ENCODE results near the gene ACTN4.
"Not testable (repeated sequence)": the region's sequence is repeated elsewhere in the genome, so short reads cannot be mapped to it uniquely, and the experiment has no call there.

The ACTN4 gene

DNA sequence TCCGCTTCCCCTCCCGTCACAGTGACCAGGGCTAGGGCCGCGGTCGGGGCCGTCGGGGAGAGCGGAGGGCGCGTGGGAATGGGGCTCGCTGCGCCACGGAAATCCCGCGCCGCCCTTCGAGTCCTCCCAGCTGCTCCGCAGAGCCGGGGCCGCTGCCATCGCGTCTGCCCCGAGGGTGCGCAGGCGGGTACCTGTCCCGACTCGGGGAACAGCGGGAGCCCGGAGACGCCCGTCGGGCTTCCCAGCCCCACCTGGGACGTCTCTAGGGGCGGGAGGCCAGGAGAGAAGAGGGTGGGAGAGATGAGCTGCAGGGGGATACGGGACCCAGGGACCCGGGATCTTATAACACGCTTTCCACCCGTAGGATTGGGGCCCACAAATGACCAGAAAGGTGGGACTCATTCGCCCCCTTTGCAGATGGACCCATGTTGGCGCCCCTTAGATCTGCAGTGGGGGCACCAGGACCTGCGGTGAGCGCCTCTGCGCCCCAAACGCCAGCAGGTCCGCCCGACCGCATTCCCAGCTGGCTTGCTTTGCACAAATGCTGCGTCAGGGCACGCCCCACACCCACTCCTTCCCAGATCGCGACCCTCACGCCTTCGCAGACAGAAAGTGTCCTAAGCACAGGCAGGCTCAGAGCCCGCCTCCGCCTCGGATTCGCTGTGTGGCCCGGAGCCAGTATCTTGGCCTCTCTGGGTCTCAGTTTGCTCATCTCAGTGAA, 122.9 kb downstream of the ACTN4 start:
- H3K9ac ChIP-seq (ENCODE audit: low read depth, low read length); H3K4me3 ChIP-seq (ENCODE audit: low read depth, low read length); H3K27me3 ChIP-seq (ENCODE audit: control insufficient read depth, insufficient read depth, low read length); H3K9me3 ChIP-seq (ENCODE audit: control insufficient read depth, insufficient read depth, low read length); H3K27ac ChIP-seq (ENCODE audit: low read depth, low read length); H3K4me1 ChIP-seq (ENCODE audit: control insufficient read depth, insufficient read depth, low read length); H3K36me3 ChIP-seq (ENCODE audit: control insufficient read depth, insufficient read depth, low read length): not testable (repeated sequence)

DNA sequence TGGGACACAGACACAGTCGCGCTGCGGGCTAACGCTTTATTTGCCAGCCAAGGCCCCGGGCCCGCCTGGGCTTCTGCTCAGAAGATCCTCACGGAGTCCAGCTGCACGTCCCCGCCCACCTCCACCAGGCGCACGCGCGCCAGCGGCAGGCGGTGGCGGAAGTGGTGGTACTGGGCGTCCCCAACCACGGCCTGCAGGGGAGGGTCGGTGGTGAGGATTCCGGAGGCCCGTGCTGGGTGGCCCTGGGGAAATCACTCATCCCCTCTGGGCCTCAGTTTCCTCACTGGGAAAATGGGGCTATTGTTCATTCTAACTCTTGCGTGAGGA, 123.5 kb downstream of the ACTN4 start:
- not testable (repeated sequence) for H3K27me3 ChIP-seq (ENCODE audit: control insufficient read depth, insufficient read depth, low read length); H3K9ac ChIP-seq (ENCODE audit: low read depth, low read length); H3K9me3 ChIP-seq (ENCODE audit: control insufficient read depth, insufficient read depth, low read length); H3K4me1 ChIP-seq (ENCODE audit: control insufficient read depth, insufficient read depth, low read length); H3K27ac ChIP-seq (ENCODE audit: low read depth, low read length); H3K4me3 ChIP-seq (ENCODE audit: low read depth, low read length); H3K36me3 ChIP-seq (ENCODE audit: control insufficient read depth, insufficient read depth, low read length)

DNA sequence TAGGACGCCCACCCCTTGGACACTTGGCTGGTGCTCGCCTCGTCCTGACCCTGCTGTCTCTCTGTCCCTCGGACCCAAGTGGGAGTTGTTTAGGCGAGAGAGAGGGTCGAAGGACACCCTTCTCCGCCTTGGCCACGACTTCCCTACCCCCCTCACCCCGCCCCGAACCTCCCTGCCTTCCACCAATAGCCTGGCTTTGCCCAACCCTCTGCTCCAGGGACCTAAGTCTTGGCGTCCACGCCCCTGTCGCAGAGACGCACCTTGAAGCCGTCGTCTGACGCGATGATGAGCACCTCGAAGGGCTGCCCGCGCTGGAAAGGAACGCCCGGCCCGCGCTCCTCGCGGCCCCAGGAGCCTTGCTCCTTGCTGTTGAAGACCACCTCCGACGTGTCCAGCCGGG, 124.1 kb downstream of the ACTN4 start:
- H3K4me3 ChIP-seq (ENCODE audit: low read depth, low read length); H3K9me3 ChIP-seq (ENCODE audit: control insufficient read depth, insufficient read depth, low read length); H3K27ac ChIP-seq (ENCODE audit: low read depth, low read length); H3K36me3 ChIP-seq (ENCODE audit: control insufficient read depth, insufficient read depth, low read length); H3K27me3 ChIP-seq (ENCODE audit: control insufficient read depth, insufficient read depth, low read length); H3K4me1 ChIP-seq (ENCODE audit: control insufficient read depth, insufficient read depth, low read length); H3K9ac ChIP-seq (ENCODE audit: low read depth, low read length): not testable (repeated sequence)

DNA sequence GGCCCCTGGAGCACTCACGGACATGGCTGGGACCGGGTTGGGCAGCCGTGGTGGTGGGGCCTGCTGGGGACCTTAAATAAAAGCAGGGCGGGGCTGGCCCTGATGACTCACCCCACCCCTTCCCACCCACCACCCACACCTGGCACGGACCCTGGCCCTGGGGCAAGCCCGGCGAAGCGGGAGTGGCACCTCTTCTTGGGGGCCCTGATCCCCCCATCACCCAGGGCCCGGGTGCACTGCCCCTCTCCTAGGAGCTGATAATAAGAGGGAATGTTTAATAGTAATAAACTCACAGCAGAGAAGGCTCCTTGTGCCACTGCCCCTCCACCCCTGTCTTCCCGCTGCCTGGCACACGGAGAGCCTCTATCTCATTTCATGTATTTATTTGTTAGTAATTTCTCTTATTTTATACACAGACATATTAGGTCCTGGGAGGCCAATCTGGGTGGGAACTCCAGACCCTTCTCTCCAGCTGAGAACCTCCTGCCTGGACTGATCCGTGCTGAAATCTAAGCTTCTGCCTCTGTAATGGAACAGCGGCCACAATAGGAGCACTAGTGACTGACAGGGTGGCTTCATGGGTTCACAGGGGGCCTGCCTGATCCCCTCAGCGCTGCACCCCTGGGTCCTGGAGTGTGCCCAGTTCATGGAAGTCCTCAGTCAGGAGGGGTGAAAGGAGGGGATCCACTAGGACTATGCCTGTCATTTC, 126.2 kb downstream of the ACTN4 start, which contains the start of gene LGALS7:
TSS of gene LGALS7 (minus strand) at position 49 of the 709 bp plus-strand sequence. CDS start at position 24, 25 bp downstream.
- Histone ChIP-seq H3K36me3 (ENCODE audit: control insufficient read depth, insufficient read depth, low read length) (no peaks in the 10 kb centered on the region), H3K4me1 (ENCODE audit: control insufficient read depth, insufficient read depth, low read length) (no peaks in the 10 kb centered on the region), H3K27ac (ENCODE audit: low read depth, low read length) (no peak within 1 kb of the TSS), H3K9me3 (ENCODE audit: control insufficient read depth, insufficient read depth, low read length) (no peaks in the 10 kb centered on the region), H3K9ac (ENCODE audit: low read depth, low read length) (no peak within 1 kb of the TSS), H3K27me3 (ENCODE audit: control insufficient read depth, insufficient read depth, low read length) (no peaks in the 10 kb centered on the region), H3K4me3 (ENCODE audit: low read depth, low read length) (no peak within 1 kb of the TSS)

DNA sequence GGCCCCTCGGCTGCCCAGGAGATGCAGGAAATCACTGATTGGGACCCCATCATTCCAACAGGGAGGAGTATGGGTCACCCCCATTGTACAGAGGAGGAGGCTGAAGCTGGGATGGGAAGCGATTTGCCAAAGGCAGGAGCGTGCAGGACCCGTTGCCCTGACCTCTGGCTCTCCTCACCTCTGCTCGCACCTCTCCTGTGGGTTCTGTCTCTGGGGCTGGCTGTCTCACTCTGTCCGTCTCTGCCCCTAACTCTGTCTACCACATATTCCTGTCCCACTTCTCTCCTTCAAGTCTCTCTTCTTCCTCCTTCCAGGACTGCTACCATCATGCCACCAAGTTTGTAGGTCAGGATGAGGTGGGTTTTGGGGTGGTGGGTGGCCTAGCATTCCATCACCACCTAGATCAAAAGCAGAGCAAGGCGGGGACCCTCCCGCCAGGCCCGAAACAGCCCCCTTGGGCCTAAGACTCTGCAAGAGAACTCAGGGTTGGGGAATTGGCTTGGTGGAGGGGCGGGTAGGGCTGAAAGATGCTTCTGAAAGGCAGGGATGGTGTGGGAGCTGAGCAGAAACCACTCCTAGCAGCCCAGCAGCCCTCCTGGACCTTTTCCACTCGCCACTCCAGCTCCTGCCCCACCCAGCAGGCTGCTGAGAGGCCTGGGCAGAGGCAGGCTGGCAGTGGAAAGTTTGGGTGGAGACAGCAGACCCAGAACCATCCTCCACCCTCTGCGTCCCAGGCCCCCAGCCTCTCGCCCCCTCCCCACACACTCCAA, 126.9 kb downstream of the ACTN4 start:
- Histone ChIP-seq H3K4me3 (ENCODE audit: low read depth, low read length) (no peak overlapping the region), H3K36me3 (ENCODE audit: control insufficient read depth, insufficient read depth, low read length) (no peaks in the 10 kb centered on the region), H3K27me3 (ENCODE audit: control insufficient read depth, insufficient read depth, low read length) (no peaks in the 10 kb centered on the region), H3K4me1 (ENCODE audit: control insufficient read depth, insufficient read depth, low read length) (no peaks in the 10 kb centered on the region), H3K9ac (ENCODE audit: low read depth, low read length) (no peak overlapping the region), H3K9me3 (ENCODE audit: control insufficient read depth, insufficient read depth, low read length) (no peaks in the 10 kb centered on the region), H3K27ac (ENCODE audit: low read depth, low read length) (no peak overlapping the region)

DNA sequence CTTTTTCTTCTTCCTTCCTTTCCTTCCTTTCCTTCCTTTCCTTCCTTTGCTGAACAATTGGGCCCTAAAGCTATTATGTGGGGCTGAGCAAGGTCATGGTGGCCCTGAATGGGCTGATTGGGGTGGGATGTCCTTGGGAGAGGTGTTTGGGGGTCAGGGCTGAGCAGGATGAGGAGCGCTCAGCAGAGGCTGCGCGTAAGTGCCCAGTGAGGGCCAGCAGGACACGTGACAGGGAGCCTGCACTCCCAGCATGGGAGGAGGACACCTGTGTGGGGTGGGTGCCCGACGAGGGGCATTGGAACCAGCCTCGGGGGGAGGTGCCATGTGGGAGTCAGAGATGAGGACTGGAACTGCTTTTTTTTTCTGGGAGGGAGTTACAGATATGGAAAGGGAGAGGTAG, 131.3 kb downstream of the ACTN4 start:
- Histone ChIP-seq H3K36me3 (ENCODE audit: control insufficient read depth, insufficient read depth, low read length) (no peaks in the 10 kb centered on the region), H3K9ac (ENCODE audit: low read depth, low read length) (no peak overlapping the region), H3K4me3 (ENCODE audit: low read depth, low read length) (no peak overlapping the region), H3K4me1 (ENCODE audit: control insufficient read depth, insufficient read depth, low read length) (no peaks in the 10 kb centered on the region), H3K27ac (ENCODE audit: low read depth, low read length) (no peak overlapping the region), H3K9me3 (ENCODE audit: control insufficient read depth, insufficient read depth, low read length) (no peaks in the 10 kb centered on the region), H3K27me3 (ENCODE audit: control insufficient read depth, insufficient read depth, low read length) (no peaks in the 10 kb centered on the region)

DNA sequence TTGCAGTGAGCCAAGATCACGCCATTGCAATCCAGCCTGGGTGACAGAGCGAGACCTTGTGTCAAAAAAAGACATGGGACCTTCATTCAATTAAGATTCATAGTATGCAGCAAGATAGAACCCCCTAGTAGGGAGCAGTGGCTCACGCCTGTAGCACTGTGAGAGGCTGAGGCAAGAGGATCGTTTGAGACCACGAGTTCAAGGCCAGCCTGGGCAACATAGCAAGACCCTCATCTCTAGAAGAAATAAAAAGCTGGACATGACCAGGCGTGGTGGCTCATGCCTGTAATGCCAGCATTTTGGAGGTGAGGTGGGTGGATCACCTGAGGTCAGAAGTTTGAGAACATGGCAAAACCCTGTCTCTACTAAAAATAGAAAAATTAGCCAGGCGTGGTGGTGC, 133.0 kb downstream of the ACTN4 start:
- no peaks in the 10 kb centered on the region for H3K36me3 ChIP-seq (ENCODE audit: control insufficient read depth, insufficient read depth, low read length)
- no peak overlapping the region for H3K9ac ChIP-seq (ENCODE audit: low read depth, low read length)
- no peaks in the 10 kb centered on the region for H3K27me3 ChIP-seq (ENCODE audit: control insufficient read depth, insufficient read depth, low read length)
- no peaks in the 10 kb centered on the region for H3K9me3 ChIP-seq (ENCODE audit: control insufficient read depth, insufficient read depth, low read length)
- no peak overlapping the region for H3K27ac ChIP-seq (ENCODE audit: low read depth, low read length)
- no peak overlapping the region for H3K4me3 ChIP-seq (ENCODE audit: low read depth, low read length)
- H3K4me1 ChIP-seq (ENCODE audit: control insufficient read depth, insufficient read depth, low read length) = no peaks in the 10 kb centered on the region

DNA sequence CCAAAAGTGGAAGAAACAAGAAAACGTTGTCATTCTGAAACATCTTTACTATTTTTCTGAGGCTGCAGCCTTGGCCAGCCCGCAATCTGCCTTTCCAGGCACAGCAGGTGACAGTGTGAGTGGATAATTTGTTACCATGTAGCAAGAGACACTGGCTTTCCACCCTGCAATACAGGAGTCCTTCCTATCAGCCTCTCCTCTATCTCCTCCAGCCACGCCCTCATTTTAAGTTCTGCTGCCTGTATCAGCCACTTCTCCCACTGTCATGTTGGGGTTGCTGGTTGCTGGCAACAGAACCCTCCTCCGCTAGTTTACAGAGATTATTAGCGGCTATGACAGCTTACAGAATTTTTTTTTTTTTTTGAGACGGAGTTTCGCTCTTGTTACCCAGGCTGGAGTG, 133.6 kb downstream of the ACTN4 start:
- Histone ChIP-seq H3K27ac (ENCODE audit: low read depth, low read length) (no peak overlapping the region), H3K9me3 (ENCODE audit: control insufficient read depth, insufficient read depth, low read length) (no peaks in the 10 kb centered on the region), H3K36me3 (ENCODE audit: control insufficient read depth, insufficient read depth, low read length) (no peaks in the 10 kb centered on the region), H3K4me3 (ENCODE audit: low read depth, low read length) (no peak overlapping the region), H3K4me1 (ENCODE audit: control insufficient read depth, insufficient read depth, low read length) (no peaks in the 10 kb centered on the region), H3K9ac (ENCODE audit: low read depth, low read length) (no peak overlapping the region), H3K27me3 (ENCODE audit: control insufficient read depth, insufficient read depth, low read length) (no peaks in the 10 kb centered on the region)
